SK-MEL-5 (cell line): ENCODE measurements around the gene MKRN2OS. TPM values are rescaled to one million over a fixed set of nuclear protein-coding genes. Genes with fewer than 3 reads are reported as not detected.

Experiments
- DNase-seq: peaks from one replicate; pipeline ENCODE4 v3.0.0-alpha.2; 2016; ENCODE audit warnings: low read depth, low spot score
- in situ Hi-C: cut with HindIII; loops from 2 replicates; pipeline ENCODE4 v1.10.0; 2016; ENCODE audit warnings: low sequenced_read_pairs, high pct_unique_total_duplicates, low pct_unique_long_range_greater_than_20kb
- small RNA-seq, 2 experiments: library from RNA; depleted of rRNA; stranded (forward); fragments of <200 nt; gene quantifications; one replicate each; pipeline ENCODE3, GENCODE V24; 2014
- total RNA-seq: library from RNA; depleted of rRNA; stranded (reverse); fragments of >200 nt; shearing (Covaris generic); gene quantifications from 2 replicates; pipeline ENCODE4 v1.2.3, GENCODE V29; 2014; rRNA removed

MKRN2OS gene
- total RNA-seq, 1 experiment from 2014 or later = not detected

GRCh38 chr3:12496453-12496761 lies 48.9 kb downstream of the MKRN2OS start:
- no peak for DNase-seq
- in situ Hi-C loops = no loop called here

- in situ Hi-C loops = no loop called here
- DNase-seq = peak; percentile 44
Observed at GRCh38 chr3:12495749-12496452, 49.4 kb downstream of the MKRN2OS start.

GRCh38 chr3:12490547-12490946 lies 54.8 kb downstream of the MKRN2OS start:
- in situ Hi-C loops = no loop called here
- DNase-seq = peak; percentile 88

- in situ Hi-C loops = no loop called here
- peak; percentile 7 for DNase-seq
Observed at GRCh38 chr3:12489832-12490231, 55.5 kb downstream of the MKRN2OS start.

Small RNA genes within 50 kb of the gene (small RNA-seq; reads per million reads assigned to genes)
- gene RF00017 = 0 reads per million in 2 experiments
- 0.12 to 0.29 reads per million in 2 experiments for gene RNA5SP123
- gene RNU6-377P = 0 reads per million in 2 experiments

Other genes starting within 250 kb of the MKRN2OS start
- 25.6 and 28.6 TPM in 2 replicates for gene TSEN2, start 61.0 kb downstream of the MKRN2OS start, total RNA-seq
- 36.2 and 36.6 TPM in 2 replicates for gene MKRN2, start 11.6 kb upstream of the MKRN2OS start, total RNA-seq
- gene RAF1, start 118.6 kb upstream of the MKRN2OS start, total RNA-seq = 61.0 and 61.7 TPM in 2 replicates
- not detected in 2 replicates for gene TMEM40, start 213.8 kb upstream of the MKRN2OS start, total RNA-seq